ENCODE data around the gene KCNK3.

The KCNK3 gene

GRCh38 chr2:26672112-26672817 is 20.3 kb upstream of the KCNK3 start:
- TF ChIP-seq CTCF (conservative IDR thresholded peaks at IDR 0.05; ENCODE audit: low read length): no peak
- H3K4me3 ChIP-seq (ENCODE audit: low read length): no peak overlapping the region
- no peak for DNase-seq (ENCODE audit: low read depth)

- H3K4me3 ChIP-seq (ENCODE audit: low read length): no peak overlapping the region
- no peak for TF ChIP-seq CTCF (conservative IDR thresholded peaks at IDR 0.05; ENCODE audit: low read length)
- DNase-seq (ENCODE audit: low read depth): no peak
These were observed 19.6 kb upstream of the KCNK3 start for GRCh38 chr2:26672818-26673393.

GRCh38 chr2:26674002-26674751 is 18.3 kb upstream of the KCNK3 start:
- no peak overlapping the region for H3K4me3 ChIP-seq (ENCODE audit: low read length)
- TF ChIP-seq CTCF (conservative IDR thresholded peaks at IDR 0.05; ENCODE audit: low read length): no peak
- no peak for DNase-seq (ENCODE audit: low read depth)

- no peak for TF ChIP-seq CTCF (conservative IDR thresholded peaks at IDR 0.05; ENCODE audit: low read length)
- H3K4me3 ChIP-seq (ENCODE audit: low read length): no peak overlapping the region
- DNase-seq (ENCODE audit: low read depth): no peak
These were observed 17.8 kb upstream of the KCNK3 start for GRCh38 chr2:26674771-26675170.

GRCh38 chr2:26675651-26676255 is 16.8 kb upstream of the KCNK3 start:
- no peak overlapping the region for H3K4me3 ChIP-seq (ENCODE audit: low read length)
- TF ChIP-seq CTCF (conservative IDR thresholded peaks at IDR 0.05; ENCODE audit: low read length): no peak
- DNase-seq (ENCODE audit: low read depth): no peak

- TF ChIP-seq CTCF (conservative IDR thresholded peaks at IDR 0.05; ENCODE audit: low read length): no peak
- H3K4me3 ChIP-seq (ENCODE audit: low read length): no peak overlapping the region
- peak; percentile 18 for DNase-seq (ENCODE audit: low read depth)
These were observed 14.5 kb upstream of the KCNK3 start for GRCh38 chr2:26678035-26678434.
